H1 (cell line): Measurements from ENCODE around the gene SVOPL. TPM values are rescaled to one million over a fixed set of nuclear protein-coding genes. Genes with fewer than 3 reads are reported as not detected.

Experiments used
- CTCF ChIA-PET: fragments of 300-600 bp; sonication (Branson Sonifier 250); formaldehyde crosslinking; loops from one replicate; lab custom pipeline; 2021; ENCODE audit not compliant: partially characterized antibody; lab: Charles Lee
- POLR2A ChIA-PET: fragments of 300-600 bp; sonication (Branson Sonifier 250); formaldehyde crosslinking; loops from one replicate; lab custom pipeline; 2021; ENCODE audit warnings: inconsistent platforms; ENCODE audit not compliant: partially characterized antibody; lab: Charles Lee
- DNase-seq, 2 experiments: peaks; one replicate each; pipeline versions ENCODE4 v3.0.0 to v3.0.0-alpha.2; 2010 to 2022; ENCODE audit warnings: low spot score in 2 of 2, low read depth in 1 of 2, mixed read lengths in 1 of 2
- FAIRE-seq: peaks from 2 replicates; lab custom pipeline; 2011; peaks lifted over from hg19 to GRCh38; lab: Jason Lieb, UNC
- H2AFZ ChIP-seq: 2 replicates; pipeline ENCODE4 v1.8.1; 2012; ENCODE audit warnings: low read length, inconsistent platforms
- H2AK5ac ChIP-seq: 2 replicates; pipeline ENCODE4 v1.6.1; 2013; ENCODE audit warnings: low read depth, low read length
- H2BK120ac ChIP-seq: replicated peaks from 2 replicates; pipeline ENCODE3; 2013; ENCODE audit warnings: low read depth, low read length, inconsistent platforms
- H2BK12ac ChIP-seq: 2 replicates; pipeline ENCODE4 v1.6.1; 2013; ENCODE audit warnings: low read depth, low read length
- H2BK15ac ChIP-seq: 2 replicates; pipeline ENCODE4 v1.6.1; 2013; ENCODE audit warnings: low read length
- H2BK20ac ChIP-seq: 2 replicates; pipeline ENCODE4 v1.6.1; 2013; ENCODE audit warnings: low read length
- H2BK5ac ChIP-seq: 2 replicates; pipeline ENCODE4 v1.6.1; 2013; ENCODE audit warnings: low read depth, low read length
- H3K14ac ChIP-seq: 2 replicates; pipeline ENCODE4 v1.6.1; 2013; ENCODE audit warnings: inconsistent platforms; ENCODE audit not compliant: insufficient read length
- H3K18ac ChIP-seq: 2 replicates; pipeline ENCODE4 v1.6.1; 2013; ENCODE audit warnings: low read length; ENCODE audit errors: extremely low read depth
- H3K23ac ChIP-seq: 2 replicates; pipeline ENCODE4 v1.6.1; 2013; ENCODE audit warnings: inconsistent platforms; ENCODE audit not compliant: insufficient read length
- H3K23me2 ChIP-seq: 2 replicates; pipeline ENCODE4 v1.6.1; 2013; ENCODE audit warnings: low read depth, low read length
- H3K27ac ChIP-seq: 2 replicates; pipeline ENCODE4 v1.6.1; 2011; ENCODE audit warnings: low read depth, low read length, inconsistent platforms
- H3K27me3 ChIP-seq, 4 experiments: replicated peaks in 1 of 4; 1 replicate in 1 of 4; 2 replicates in 3 of 4; pipeline versions ENCODE4 v1.6.1 to v1.8.1; 2011 to 2013; ENCODE audit warnings: low read length in 3 of 4, mild to moderate bottlenecking in 3 of 4, inconsistent platforms in 2 of 4, mixed read lengths in 2 of 4, moderate library complexity in 1 of 4; ENCODE audit not compliant: control insufficient read depth in 3 of 4, insufficient read depth in 3 of 4; ENCODE audit errors: extremely low read depth in 1 of 4
- H3K36me3 ChIP-seq, 4 experiments: 2 replicates each; pipeline versions ENCODE4 v1.6.1 to v1.8.1; 2011 to 2013; ENCODE audit warnings: mild to moderate bottlenecking in 4 of 4, low read length in 3 of 4, moderate library complexity in 2 of 4, control low read depth in 1 of 4, inconsistent platforms in 1 of 4; ENCODE audit not compliant: insufficient read depth in 4 of 4, control insufficient read depth in 2 of 4
- H3K4ac ChIP-seq: replicated peaks from 2 replicates; pipeline ENCODE3; 2013; ENCODE audit warnings: low read length, low read depth, mixed read lengths, inconsistent platforms; ENCODE audit not compliant: insufficient read length
- H3K4me1 ChIP-seq, 4 experiments: replicated peaks in 1 of 4; 1 replicate in 1 of 4; 2 replicates in 3 of 4; pipeline versions ENCODE4 v1.6.1 to v1.8.1; 2011 to 2013; ENCODE audit warnings: low read length in 3 of 4, inconsistent platforms in 2 of 4, mixed read lengths in 1 of 4; ENCODE audit not compliant: insufficient read depth in 4 of 4, control insufficient read depth in 3 of 4
- H3K4me2 ChIP-seq, 2 experiments: 2 replicates each; pipeline versions ENCODE4 v1.6.1 to v1.8.1; 2011 to 2013; ENCODE audit warnings: low read depth in 2 of 2, low read length in 2 of 2, control low read depth in 1 of 2, inconsistent platforms in 1 of 2, mild to moderate bottlenecking in 1 of 2; ENCODE audit not compliant: insufficient read depth in 1 of 2
- H3K4me3 ChIP-seq, 4 experiments: fragments of 200-600, 300-600 bp in 1 of 4; sonication (generic), shearing (Covaris generic), sonication (Bioruptor Twin) in 1 of 4; 2 replicates each; pipeline versions ENCODE4 v1.5.1 to v1.8.1; 2011 to 2016; ENCODE audit warnings: low read length in 4 of 4, low read depth in 3 of 4, control low read depth in 2 of 4, inconsistent platforms in 2 of 4, mild to moderate bottlenecking in 2 of 4, mixed read lengths in 1 of 4, moderate library complexity in 1 of 4; ENCODE audit not compliant: insufficient read depth in 2 of 4; ENCODE audit errors: extremely low read depth in 1 of 4
- H3K56ac ChIP-seq: replicated peaks from 2 replicates; pipeline ENCODE3; 2013; ENCODE audit warnings: low read depth, mild to moderate bottlenecking, mixed read lengths, low read length, inconsistent platforms; ENCODE audit not compliant: insufficient read length
- H3K79me1 ChIP-seq: 2 replicates; pipeline ENCODE4 v1.6.1; 2013; ENCODE audit warnings: low read depth, low read length, control low read depth
- H3K79me2 ChIP-seq, 2 experiments: 2 replicates each; pipeline versions ENCODE4 v1.6.1 to v1.8.1; 2012 to 2013; ENCODE audit warnings: low read length in 2 of 2, mild to moderate bottlenecking in 2 of 2, inconsistent platforms in 1 of 2; ENCODE audit not compliant: insufficient read depth in 2 of 2, control insufficient read depth in 1 of 2
- H3K9ac ChIP-seq, 4 experiments: replicated peaks in 1 of 4; 1 replicate in 1 of 4; 2 replicates in 3 of 4; pipeline versions ENCODE4 v1.6.1 to v1.8.1; 2011 to 2013; ENCODE audit warnings: low read depth in 3 of 4, low read length in 3 of 4, control low read depth in 2 of 4, mild to moderate bottlenecking in 2 of 4, moderate library complexity in 2 of 4, inconsistent platforms in 1 of 4; ENCODE audit errors: extremely low read depth in 1 of 4
- H3K9me3 ChIP-seq, 2 experiments: 2 replicates each; pipeline versions ENCODE4 v1.6.1 to v1.8.1; 2012 to 2013; ENCODE audit warnings: mild to moderate bottlenecking in 2 of 2, moderate library complexity in 2 of 2, control low read depth in 1 of 2, inconsistent platforms in 1 of 2, low read depth in 1 of 2, low read length in 1 of 2, mixed read lengths in 1 of 2; ENCODE audit not compliant: insufficient read depth in 2 of 2
- H4K20me1 ChIP-seq, 2 experiments: replicated peaks in 1 of 2; 2 replicates each; pipeline versions ENCODE3 to v1.8.1; 2011 to 2013; ENCODE audit warnings: inconsistent platforms in 2 of 2, low read length in 2 of 2, mild to moderate bottlenecking in 1 of 2; ENCODE audit not compliant: insufficient read depth in 2 of 2, control insufficient read depth in 1 of 2
- H4K5ac ChIP-seq: 2 replicates; pipeline ENCODE4 v1.6.1; 2013; ENCODE audit warnings: low read length, low read depth, mixed read lengths, inconsistent platforms; ENCODE audit not compliant: insufficient read length
- H4K8ac ChIP-seq: 2 replicates; pipeline ENCODE4 v1.8.0; 2013; ENCODE audit warnings: mild to moderate bottlenecking, moderate library complexity, low read length, inconsistent platforms; ENCODE audit not compliant: insufficient read depth; ENCODE audit errors: extremely low read depth
- H4K91ac ChIP-seq: replicated peaks from 2 replicates; pipeline ENCODE3; 2013; ENCODE audit warnings: low read length, mixed read lengths, inconsistent platforms; ENCODE audit not compliant: insufficient read length
- FOSL1 ChIP-seq: IDR thresholded peaks from 2 replicates; pipeline ENCODE4 v1.6.1; 2011; ENCODE audit warnings: mild to moderate bottlenecking, low read depth, low read length, moderate library complexity; ENCODE audit not compliant: insufficient read depth
- MAFK ChIP-seq: IDR thresholded peaks from 2 replicates; pipeline ENCODE4 v1.6.1; 2012; ENCODE audit warnings: low read depth, mild to moderate bottlenecking, improper control_type of control experiment, low read length
- MAX ChIP-seq: IDR thresholded peaks from 2 replicates; pipeline ENCODE4 v1.6.1; 2012; ENCODE audit warnings: inconsistent platforms
- NRF1 ChIP-seq: IDR thresholded peaks from 2 replicates; pipeline ENCODE4 v1.6.1; 2011; ENCODE audit warnings: mild to moderate bottlenecking, low read depth, low read length, improper control_type of control experiment
- POLR2AphosphoS5 ChIP-seq: IDR thresholded peaks from 2 replicates; pipeline ENCODE4 v1.6.1; 2011; ENCODE audit warnings: low read depth, low read length
- RFX5 ChIP-seq: IDR thresholded peaks from 2 replicates; pipeline ENCODE4 v1.6.1; 2011; ENCODE audit warnings: low read depth, low read length, improper control_type of control experiment, borderline replicate concordance
- SIN3A ChIP-seq, 2 experiments: IDR thresholded peaks in 1 of 2; conservative IDR thresholded peaks in 1 of 2; 2 replicates each; pipeline ENCODE4 v1.6.1; 2011 to 2012; ENCODE audit warnings: low read length in 2 of 2, improper control_type of control experiment in 1 of 2, low read depth in 1 of 2, mild to moderate bottlenecking in 1 of 2
- SRF ChIP-seq: IDR thresholded peaks from 2 replicates; pipeline ENCODE4 v1.6.1; 2011; ENCODE audit warnings: mild to moderate bottlenecking, low read depth, low read length, moderate library complexity
- TAF1 ChIP-seq: IDR thresholded peaks from 2 replicates; pipeline ENCODE4 v1.6.1; 2011; ENCODE audit warnings: mild to moderate bottlenecking, low read depth, low read length
- TCF12 ChIP-seq: IDR thresholded peaks from 2 replicates; pipeline ENCODE4 v1.6.1; 2011; ENCODE audit warnings: low read depth, mild to moderate bottlenecking, low read length
- ZNF274 ChIP-seq: IDR thresholded peaks from 2 replicates; pipeline ENCODE4 v1.7.0; 2012; ENCODE audit warnings: low read length, borderline replicate concordance; ENCODE audit errors: extremely low read depth
- WGBS, 2 experiments: shearing (Covaris generic) in 1 of 2; methylation state at CpG; one replicate each; pipeline versions ENCODE4 v1.1.6 to v1.1.7; 2013 to 2015; ENCODE audit warnings: low lambda C conversion rate in 2 of 2, mixed read lengths in 2 of 2, inconsistent platforms in 1 of 2, low coverage in 1 of 2, missing lambda C conversion rate in 1 of 2; ENCODE audit not compliant: insufficient replicate concordance in 2 of 2, insufficient coverage in 1 of 2, insufficient read length in 1 of 2; ENCODE audit errors: extremely low coverage in 1 of 2, missing lambda C conversion rate in 1 of 2; 5-methylcytosine and 5-hydroxymethylcytosine counted together
- polyA plus RNA-seq, 7 experiments: library from polyadenylated mRNA; depleted of rRNA in 3 of 7; stranded (reverse) in 5 of 7; unstranded in 2 of 7; fragments of >200 nt in 5 of 7; fragments of 200-250 nt in 2 of 7; gene quantifications; 1 replicate in 5 of 7; 2 replicates in 1 of 7; 4 replicates in 1 of 7; pipeline versions ENCODE4 v1.2.1 to v1.2.3, GENCODE V29; 2011 to 2013; ENCODE audit warnings: missing spikeins in 2 of 7, mixed read lengths in 2 of 7
- total RNA-seq: library from RNA; stranded (reverse); fragmentation: NEBNext Ultra II Directional; extraction: Animal tissue kit (Norgen Biotek cat#: 25700); gene quantifications from 2 replicates; pipeline ENCODE4 v1.2.1, GENCODE V29; 2021
- TF ChIP-seq, protein P1 (sequence below): IDR thresholded peaks from 2 replicates; pipeline ENCODE4 v1.6.1; 2011; ENCODE audit warnings: low read depth, mild to moderate bottlenecking, low read length; ENCODE audit not compliant: insufficient read depth

SVOPL gene
- total and polyA plus RNA-seq, 2 of the 8 experiments (the other 6 are each of a cell fraction or from before 2014, with no cell fraction given) = 1.1 to 1.4 TPM

DNA sequence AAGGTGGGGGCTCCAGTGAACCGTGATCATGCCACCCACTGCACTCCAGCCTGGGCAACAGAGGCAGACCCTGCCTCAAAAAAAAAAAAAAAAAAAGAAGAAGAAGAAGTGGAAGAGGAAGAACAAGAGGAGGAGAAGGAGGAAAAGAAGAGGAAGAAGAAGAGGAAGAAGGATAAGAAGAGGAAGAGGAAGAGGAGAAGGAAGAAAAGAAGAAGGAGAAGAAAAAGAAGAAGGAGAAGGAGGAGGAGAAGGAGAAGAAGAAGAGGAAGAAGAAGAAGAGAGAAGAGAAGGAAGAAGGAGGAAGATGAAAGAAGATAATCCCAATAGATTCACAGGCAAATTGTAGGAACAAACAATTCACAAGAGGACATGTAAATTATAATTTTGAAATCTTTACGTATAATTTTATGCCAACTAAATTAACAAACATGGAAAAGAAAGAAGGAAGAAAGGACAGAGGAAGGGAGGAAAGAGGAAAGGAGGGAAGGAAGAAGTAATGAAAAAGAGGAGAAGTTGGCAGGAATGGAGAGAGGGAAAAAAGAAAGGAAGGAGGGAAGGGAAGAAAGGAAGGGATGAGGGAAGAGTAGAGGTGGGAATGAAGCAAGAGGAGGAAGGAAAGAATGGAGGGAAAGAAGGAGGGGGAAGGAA, 3.5 kb downstream of the SVOPL start:
- CTCF ChIA-PET = no interaction called here
- FAIRE-seq = no peak
- TF ChIP-seq MAX (no peak), TAF1 (no peak), ZNF274 (no peak), NRF1 (no peak), FOSL1 (no peak), SIN3A (conservative IDR thresholded peaks at IDR 0.05 in 1 of 2, IDR thresholded peaks at IDR 0.05 in 1 of 2; ENCODE audit: low read depth in 1 of 2, low read length in 2 of 2) (no peak), TCF12 (no peak), SRF (no peak), POLR2AphosphoS5 (no peak), RFX5 (no peak), MAFK (no peak)
- TF ChIP-seq, protein P1, sequence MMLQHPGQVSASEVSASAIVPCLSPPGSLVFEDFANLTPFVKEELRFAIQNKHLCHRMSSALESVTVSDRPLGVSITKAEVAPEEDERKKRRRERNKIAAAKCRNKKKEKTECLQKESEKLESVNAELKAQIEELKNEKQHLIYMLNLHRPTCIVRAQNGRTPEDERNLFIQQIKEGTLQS = no peak

More for the DNA sequence above, 3.5 kb downstream of the SVOPL start:
- Histone ChIP-seq H3K18ac (no peak overlapping the region), H4K5ac (no peak overlapping the region), H3K23ac (no peak overlapping the region), H3K4me1 (0 out of 7 replicates have a peak, but pooled peaks cover 0 to 3% (median 0%) of the 10 kb centered on the region in 4 experiments), H3K4me2 (no peak overlapping the region), H4K91ac (no peak overlapping the region), H3K36me3 (no peaks in the 10 kb centered on the region), H3K79me2 (no peaks in the 10 kb centered on the region), H2BK12ac (no peak overlapping the region), H4K8ac (no peak overlapping the region), H3K4me3 (no peak overlapping the region), H2BK20ac (no peak overlapping the region), H3K14ac (no peak overlapping the region), H3K27ac (no peak overlapping the region), H2AFZ (no peak overlapping the region), H3K9me3 (no peaks in the 10 kb centered on the region), H2BK15ac (no peak overlapping the region), H3K23me2 (no peaks in the 10 kb centered on the region), H3K4ac (no peak overlapping the region), H2AK5ac (no peak overlapping the region), H3K79me1 (no peaks in the 10 kb centered on the region), H2BK120ac (no peak overlapping the region), H3K27me3 (no peaks in the 10 kb centered on the region), H2BK5ac (no peak overlapping the region), H3K56ac (no peak overlapping the region), H4K20me1 (no peaks in the 10 kb centered on the region), H3K9ac (no peak overlapping the region)
- POLR2A ChIA-PET = no interaction called here
- no peak for DNase-seq
- 88% methylated on average over 2 of the region's 2 CpGs; no CpG with 5 or more reads in 1 of the 2 experiments for WGBS, 2 experiments
